ENCODE data around the gene ADAMTS7.

Gene ADAMTS7

GRCh38 chr15:78715930-78716329 is 95.3 kb downstream of the ADAMTS7 start:
- H3K4me3 ChIP-seq (ENCODE audit: low read depth, low read length) = no peak overlapping the region

DNA sequence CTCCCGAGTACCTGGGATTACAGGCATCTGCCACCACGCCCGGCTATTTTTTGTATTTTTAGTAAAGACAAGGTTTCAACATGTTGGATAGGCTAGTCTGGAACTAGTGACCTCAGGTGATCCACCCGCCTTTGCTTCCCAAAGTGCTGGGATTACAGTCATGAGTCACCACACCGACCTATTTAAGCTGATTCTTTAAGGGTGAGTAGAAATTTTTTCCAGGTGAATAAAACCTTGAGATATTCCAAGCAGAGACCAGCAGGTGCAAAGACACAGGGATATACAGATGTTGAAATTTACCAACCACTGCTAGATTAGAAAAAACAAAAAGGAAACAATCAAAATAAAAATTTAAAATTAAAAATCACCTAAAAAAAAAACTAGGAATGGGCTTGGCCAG is 95.8 kb downstream of the ADAMTS7 start:
- no peak overlapping the region for H3K4me3 ChIP-seq (ENCODE audit: low read depth, low read length)
- TF ChIP-seq, protein P1, sequence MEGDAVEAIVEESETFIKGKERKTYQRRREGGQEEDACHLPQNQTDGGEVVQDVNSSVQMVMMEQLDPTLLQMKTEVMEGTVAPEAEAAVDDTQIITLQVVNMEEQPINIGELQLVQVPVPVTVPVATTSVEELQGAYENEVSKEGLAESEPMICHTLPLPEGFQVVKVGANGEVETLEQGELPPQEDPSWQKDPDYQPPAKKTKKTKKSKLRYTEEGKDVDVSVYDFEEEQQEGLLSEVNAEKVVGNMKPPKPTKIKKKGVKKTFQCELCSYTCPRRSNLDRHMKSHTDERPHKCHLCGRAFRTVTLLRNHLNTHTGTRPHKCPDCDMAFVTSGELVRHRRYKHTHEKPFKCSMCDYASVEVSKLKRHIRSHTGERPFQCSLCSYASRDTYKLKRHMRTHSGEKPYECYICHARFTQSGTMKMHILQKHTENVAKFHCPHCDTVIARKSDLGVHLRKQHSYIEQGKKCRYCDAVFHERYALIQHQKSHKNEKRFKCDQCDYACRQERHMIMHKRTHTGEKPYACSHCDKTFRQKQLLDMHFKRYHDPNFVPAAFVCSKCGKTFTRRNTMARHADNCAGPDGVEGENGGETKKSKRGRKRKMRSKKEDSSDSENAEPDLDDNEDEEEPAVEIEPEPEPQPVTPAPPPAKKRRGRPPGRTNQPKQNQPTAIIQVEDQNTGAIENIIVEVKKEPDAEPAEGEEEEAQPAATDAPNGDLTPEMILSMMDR (IDR thresholded peaks at IDR 0.05; ENCODE audit: low read depth, low read length) = no peak

More at GRCh38 chr15:78715930-78716329, 95.3 kb downstream of the ADAMTS7 start:
- TF ChIP-seq, protein P1 (IDR thresholded peaks at IDR 0.05; ENCODE audit: low read depth, low read length) = no peak

GRCh38 chr15:78714890-78715289 is 96.4 kb downstream of the ADAMTS7 start:
- TF ChIP-seq, protein P1 (IDR thresholded peaks at IDR 0.05; ENCODE audit: low read depth, low read length) = no peak; the same call in 1 of the 2 replicates
- no peak overlapping the region for H3K4me3 ChIP-seq (ENCODE audit: low read depth, low read length)

GRCh38 chr15:78712797-78713515 is 98.3 kb downstream of the ADAMTS7 start:
- TF ChIP-seq, protein P1 (IDR thresholded peaks at IDR 0.05; ENCODE audit: low read depth, low read length) = no peak
- no peak overlapping the region for H3K4me3 ChIP-seq (ENCODE audit: low read depth, low read length)

- TF ChIP-seq, protein P1 (IDR thresholded peaks at IDR 0.05; ENCODE audit: low read depth, low read length) = no peak
- no peak overlapping the region for H3K4me3 ChIP-seq (ENCODE audit: low read depth, low read length)
Measured at GRCh38 chr15:78711638-78712037, 99.6 kb downstream of the ADAMTS7 start.

DNA sequence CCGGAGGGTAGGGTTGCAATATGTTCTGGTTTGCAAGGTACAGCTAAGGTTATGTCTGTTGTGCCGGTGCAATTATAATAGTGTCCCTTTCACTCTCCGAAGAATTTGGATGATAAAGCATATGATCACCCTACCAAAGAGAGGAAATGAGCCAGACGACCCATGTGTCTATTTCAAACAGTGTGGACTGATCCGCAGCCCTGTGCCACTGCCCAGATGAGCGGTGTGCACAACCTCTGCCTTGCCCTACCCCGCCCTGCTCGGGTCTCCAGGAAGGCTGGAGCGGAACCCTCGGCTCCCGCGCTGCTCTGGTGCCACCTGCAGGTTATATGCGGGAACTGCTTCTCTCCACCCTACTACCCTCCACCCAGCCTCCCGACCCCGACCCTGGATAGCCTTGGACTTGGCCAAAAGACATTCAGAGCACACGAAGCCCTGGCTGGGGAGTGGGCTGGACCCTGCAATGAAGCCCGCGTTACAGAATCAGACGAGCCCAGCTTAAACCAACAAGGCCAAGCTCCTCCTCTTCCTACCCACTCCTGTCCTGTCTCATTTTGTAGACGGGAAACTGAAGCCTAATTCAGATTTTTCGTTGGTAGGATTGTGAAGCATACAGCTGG is 101.9 kb downstream of the ADAMTS7 start:
- TF ChIP-seq, protein P1 (IDR thresholded peaks at IDR 0.05; ENCODE audit: low read depth, low read length) = peak; percentile 90

More for the DNA sequence above, 101.9 kb downstream of the ADAMTS7 start:
- no peak overlapping the region for H3K4me3 ChIP-seq (ENCODE audit: low read depth, low read length)
